Fibroblast of skin of left quadriceps (primary cell): ENCODE data around the gene ADGRB3.

ENCODE experiments used
- DNase-seq, 2 experiments: peaks; one replicate each; pipeline ENCODE4 v3.0.0-alpha.2; 2013; ENCODE audit warnings: low read depth in 2 of 2

ADGRB3 gene

DNA sequence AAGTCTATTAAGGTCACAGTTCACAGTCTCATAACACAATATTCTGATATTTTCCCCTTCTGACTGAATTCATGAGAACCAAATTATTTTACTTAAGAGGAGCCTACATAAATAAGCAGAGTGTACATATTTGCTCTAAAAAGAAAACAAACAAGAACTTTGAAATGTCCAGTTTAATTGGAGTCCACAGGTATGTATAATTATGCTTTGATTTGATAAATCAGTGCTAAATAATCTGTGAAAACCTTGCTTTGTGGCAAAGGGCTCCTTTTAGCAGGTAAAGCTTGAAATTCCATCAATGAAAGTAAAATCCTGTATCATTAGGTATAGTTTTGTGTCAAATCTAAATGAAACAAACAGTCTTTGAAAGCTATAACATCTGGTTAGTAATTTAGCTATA is 69.4 kb downstream of the ADGRB3 start:
- DNase-seq, result no peak

DNA sequence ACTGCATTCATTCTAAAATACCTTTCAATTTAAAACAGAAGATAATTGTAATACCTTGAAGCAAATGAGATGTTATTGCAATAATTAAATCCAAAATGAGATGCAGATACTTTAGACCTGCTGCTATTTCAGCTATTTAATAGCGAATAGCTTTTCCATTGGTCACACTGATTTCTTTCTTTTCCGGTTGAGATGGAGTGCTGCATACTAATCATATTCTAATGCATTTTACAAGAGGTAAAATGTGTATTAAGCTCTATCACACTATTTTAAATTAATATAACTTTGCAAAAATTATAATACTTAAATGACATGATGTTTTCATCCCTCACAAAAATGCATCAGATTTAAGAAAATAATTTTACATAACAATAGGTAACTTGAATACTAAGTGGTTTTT is 74.0 kb downstream of the ADGRB3 start:
- DNase-seq, result no peak

- no peak for DNase-seq
Observed at GRCh38 chr6:68709882-68710281, 74.8 kb downstream of the ADGRB3 start.

- DNase-seq, result no peak
Observed at GRCh38 chr6:68710496-68710895, 75.4 kb downstream of the ADGRB3 start.

GRCh38 chr6:68710916-68711315 is 75.8 kb downstream of the ADGRB3 start:
- no peak for DNase-seq

DNA sequence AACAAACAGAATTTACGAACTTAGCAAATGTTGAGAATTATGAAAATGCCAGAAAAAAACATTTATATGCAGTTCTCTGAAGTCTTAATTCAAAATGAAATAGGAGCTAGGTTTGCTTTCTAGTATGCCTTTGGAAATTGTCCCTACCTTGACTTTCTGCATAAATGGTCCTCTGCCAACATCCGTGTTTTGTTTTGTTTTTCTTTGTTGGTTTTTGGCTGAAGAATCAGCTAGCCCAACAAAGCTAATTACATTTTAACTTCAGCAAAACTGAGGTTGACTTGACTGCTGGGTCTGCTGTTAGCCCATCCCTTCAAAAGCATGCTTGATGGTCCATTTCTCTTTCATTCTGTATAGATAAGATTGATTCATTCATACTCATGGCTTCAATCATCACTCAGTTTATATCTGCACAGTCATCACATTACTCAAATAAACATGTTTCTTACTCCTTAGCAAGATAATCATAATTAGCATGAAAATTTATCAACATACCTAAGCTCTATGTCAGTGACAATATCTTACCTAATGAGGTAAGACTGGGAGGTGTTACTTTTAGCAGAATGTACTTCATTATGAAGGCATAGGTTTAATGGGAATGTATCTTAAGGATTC is 76.4 kb downstream of the ADGRB3 start:
- DNase-seq, result no peak

DNA sequence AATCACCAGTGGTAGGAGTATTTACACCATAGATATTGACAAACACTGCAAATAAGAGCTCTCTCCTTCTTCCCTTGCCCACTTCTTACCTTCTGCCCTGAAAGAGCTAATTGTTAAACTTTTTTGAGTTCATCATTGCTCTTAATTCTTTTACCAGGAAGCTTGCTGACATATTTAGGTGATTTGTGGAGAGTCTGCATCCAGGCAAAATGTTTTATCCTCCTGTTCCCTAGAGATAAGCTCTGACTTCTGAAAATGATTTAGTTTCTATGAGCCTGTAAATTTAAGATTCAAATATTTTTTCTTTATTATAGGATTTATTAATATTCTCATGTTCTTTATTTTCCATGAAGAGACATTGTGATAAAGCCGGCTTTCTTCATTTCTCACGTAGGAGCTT is 81.5 kb downstream of the ADGRB3 start:
- DNase-seq, result no peak

DNA sequence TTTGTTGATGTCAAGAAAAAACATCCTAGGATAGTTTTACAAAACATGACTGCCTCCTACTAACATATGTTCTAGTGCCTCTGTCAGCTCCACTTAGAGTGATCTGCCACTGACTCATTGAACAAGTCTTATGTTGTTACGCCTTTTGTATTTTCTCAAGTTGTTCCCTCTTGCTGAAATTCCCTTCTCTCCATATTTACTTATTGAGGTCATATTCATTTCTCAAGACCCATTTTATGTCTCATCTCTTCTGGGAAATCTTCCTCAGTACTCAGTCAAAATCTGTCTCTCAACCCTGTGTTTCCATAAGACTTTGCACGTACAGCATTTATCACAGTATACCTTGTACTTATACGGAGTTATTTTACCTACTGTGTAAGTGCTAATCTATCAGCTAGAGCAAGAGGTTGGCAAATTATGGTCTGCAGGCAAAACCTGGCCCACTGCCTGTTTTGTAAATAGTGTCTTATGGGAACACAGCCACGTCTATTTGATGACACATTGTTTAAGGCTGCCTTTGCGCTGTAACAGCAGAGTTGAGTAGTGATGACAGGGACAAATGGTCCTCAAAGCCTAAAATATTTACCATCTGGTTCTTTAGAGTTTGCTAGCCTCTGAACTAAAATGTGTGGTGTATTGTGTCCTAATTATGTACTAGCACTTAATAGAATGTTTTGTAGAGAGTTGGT is 83.4 kb downstream of the ADGRB3 start:
- DNase-seq, result peak; percentile 81 to 82

GRCh38 chr6:68719761-68720160 is 84.7 kb downstream of the ADGRB3 start:
- no peak for DNase-seq

DNA sequence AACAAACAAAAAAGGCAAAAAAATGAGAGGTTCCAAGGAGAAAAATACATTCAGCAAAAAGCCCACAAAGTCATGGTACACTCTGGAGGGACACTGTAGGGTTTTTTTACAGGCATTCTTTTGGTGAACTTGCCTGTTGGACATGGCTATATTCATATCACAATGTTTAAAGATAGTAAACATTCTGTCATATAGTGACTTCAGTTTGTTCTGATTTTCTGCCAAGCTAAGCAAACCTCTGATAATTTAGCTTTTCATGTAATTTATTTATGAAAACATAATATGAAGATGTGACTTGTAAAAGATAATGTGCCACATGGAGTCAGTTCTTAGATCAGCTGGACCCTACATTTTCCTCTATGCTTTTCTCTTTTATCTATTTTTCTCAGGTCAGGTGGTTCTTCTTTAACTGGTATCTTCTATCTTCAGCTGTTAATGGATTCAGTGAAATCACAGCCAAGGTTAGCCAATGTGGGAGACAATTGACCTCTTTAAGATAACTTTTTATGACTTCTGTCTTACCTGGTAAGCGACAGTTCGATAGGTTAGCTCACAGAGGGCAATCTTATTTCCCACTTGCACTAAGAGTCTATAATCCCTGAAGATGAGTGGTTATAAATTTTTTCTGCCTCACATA is 87.9 kb downstream of the ADGRB3 start:
- DNase-seq, result no peak

GRCh38 chr6:68724060-68724459 is 89.0 kb downstream of the ADGRB3 start:
- no peak for DNase-seq

GRCh38 chr6:68726337-68726736 is 91.3 kb downstream of the ADGRB3 start:
- no peak for DNase-seq

DNA sequence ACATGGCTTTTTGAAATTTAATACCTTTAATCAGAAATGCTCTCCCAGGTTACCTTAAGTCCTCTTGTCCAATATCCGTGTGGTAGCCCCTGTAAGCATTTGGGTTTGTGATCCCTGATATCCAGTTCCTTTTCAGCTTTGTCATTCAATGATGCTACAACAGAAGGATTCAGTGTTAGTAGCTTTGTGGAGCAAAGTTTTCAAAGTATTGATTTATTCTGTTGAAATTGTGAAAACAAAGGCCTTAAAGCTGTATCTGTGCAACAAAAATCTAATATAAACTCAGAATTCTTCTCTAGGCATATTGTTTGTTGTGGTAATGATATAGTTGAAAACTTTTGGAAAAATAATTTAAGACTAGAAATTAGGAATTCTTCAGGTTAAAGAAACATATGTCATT is 91.9 kb downstream of the ADGRB3 start:
- DNase-seq, result no peak

DNA sequence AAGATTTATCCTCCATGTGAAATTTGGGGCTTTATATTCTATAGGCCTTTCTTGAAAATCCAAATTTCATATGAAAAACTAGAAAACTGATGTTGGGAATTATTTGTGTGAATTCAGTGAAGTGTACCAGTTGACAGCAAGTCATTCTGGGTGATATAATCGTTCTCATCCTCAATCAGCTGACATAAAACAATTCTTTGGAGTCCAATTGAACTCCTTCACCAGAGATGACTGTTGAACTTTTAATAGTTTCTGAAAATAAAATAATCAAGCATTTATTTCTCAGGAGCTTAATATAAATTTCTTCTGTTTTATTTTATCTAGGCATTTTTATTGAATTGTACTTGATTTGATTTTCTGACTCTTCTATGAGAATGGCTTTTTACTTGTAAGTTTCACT is 92.6 kb downstream of the ADGRB3 start:
- DNase-seq, result no peak

- peak; percentile 20 to 32 for DNase-seq
Observed at GRCh38 chr6:68728159-68728979, 93.3 kb downstream of the ADGRB3 start.

DNA sequence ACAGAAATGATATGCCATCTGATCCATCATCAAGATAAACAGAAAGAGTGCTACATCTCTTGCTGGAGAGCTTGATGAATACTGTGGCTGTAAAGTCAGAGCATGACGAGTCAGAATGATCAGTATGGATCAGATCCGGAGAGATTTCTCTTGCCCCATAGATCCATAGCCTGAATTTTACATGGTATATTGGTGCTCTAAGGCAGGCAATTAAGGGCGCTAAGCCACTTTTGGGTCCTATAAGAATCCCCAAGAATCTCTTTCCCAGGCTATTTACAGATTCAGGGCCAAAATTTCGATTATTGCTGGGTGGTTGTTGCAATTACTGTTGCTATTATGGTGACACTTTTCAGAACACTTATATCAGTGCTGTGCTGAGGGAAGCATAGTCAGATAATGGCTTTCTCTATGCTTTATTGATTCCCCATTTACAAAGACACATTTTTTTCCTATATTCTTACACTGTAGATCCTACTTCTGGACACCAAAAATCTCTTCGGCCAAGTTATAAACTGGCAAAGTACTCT is 94.4 kb downstream of the ADGRB3 start:
- no peak for DNase-seq

DNA sequence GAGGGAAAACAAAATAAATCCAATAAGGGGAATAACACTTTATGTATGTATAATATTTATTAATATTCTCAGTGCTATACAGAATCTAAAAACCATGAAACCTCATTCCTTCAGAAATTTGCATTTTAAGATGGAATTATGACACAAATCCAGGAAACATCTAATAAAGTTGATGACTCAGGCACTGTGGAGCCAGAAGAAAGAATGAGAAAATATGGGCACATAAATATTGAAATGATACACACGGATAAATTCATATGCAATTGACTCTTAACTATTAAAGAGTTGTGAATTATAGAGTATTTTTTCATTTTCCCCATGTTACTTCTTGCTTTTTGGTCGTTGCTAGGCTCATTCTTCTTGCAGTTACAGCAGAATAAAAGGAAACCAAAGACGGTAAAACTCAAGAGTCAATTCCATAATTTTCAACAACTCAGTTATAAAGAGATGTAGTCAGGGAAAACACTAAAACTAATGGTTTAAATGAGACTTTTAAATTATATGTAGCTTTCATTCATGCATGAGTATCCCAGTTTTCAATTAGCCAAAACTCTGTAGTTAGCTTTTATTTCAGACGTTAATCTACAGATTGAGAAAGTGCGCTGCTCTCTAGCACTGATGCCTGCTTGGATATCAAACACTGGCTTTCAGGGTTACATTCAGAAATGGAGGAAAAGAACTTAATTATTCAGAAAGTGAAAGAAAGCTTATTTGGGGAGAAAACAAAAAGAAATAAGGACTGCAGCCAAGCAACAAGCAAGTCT is 95.4 kb downstream of the ADGRB3 start:
- DNase-seq, result no peak

GRCh38 chr6:68732423-68732822 is 97.3 kb downstream of the ADGRB3 start:
- DNase-seq, result no peak

DNA sequence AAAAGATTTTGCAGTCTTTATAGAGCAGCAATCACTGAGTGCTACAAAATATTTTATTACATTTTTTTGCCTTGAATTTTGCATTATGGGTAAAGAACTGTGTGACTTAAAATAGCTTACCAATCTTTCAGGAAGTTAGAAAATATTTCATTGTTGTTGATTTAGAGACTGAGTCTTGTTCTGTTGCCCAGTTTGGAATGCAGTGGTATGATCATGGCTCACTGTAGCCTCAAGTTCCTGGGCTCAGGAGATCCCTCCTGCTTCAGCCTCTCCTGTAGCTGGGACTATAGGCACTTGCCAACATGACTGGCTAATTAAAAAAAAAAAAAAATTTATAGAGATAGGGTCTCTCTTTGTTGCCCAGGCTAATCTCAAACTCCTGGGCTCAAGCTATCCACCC is 100.8 kb downstream of the ADGRB3 start:
- no peak for DNase-seq

DNA sequence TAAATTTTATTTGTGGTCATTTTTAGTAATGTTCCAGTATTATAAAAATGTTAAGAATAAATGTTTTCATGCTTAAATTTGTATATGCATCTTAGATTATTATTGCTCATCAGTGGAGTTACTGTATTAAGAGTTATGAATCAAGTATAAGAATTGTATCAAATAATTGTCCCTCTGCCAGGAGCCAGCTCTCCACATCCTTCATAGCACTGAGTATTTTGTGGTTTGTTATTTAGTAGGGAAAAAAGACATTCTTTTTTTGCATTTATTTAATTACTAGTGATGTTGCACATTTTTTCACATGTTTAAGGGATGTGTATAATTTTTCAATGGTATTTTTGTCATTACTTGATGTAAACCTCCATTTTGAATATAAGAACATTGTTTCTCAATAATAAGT is 102.0 kb downstream of the ADGRB3 start:
- no peak for DNase-seq

DNA sequence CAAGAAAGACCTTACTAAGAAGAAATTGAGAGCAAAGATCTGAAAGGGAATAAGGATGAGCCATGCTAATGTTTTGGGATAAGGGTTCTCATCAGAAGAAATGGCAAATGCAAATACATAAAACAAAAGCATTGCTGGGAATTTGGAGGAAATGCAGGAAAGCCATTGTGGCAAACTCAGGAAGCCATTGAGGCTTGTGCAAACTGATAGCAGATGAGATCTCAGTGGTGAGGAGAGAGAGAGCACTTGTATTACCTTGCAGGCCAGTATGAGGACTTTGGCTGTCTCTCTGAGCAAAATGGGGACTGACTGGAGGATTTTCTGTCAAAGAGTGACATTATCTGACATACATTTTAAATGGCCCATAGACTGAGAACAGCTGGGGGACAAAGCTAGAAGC is 103.0 kb downstream of the ADGRB3 start:
- DNase-seq, result no peak
